ENCODE data around the gene FLACC1.
"Not testable (repeated sequence)": the region's sequence is repeated elsewhere in the genome, so short reads cannot be mapped to it uniquely, and the experiment has no call there.

- TF ChIP-seq, protein P1, sequence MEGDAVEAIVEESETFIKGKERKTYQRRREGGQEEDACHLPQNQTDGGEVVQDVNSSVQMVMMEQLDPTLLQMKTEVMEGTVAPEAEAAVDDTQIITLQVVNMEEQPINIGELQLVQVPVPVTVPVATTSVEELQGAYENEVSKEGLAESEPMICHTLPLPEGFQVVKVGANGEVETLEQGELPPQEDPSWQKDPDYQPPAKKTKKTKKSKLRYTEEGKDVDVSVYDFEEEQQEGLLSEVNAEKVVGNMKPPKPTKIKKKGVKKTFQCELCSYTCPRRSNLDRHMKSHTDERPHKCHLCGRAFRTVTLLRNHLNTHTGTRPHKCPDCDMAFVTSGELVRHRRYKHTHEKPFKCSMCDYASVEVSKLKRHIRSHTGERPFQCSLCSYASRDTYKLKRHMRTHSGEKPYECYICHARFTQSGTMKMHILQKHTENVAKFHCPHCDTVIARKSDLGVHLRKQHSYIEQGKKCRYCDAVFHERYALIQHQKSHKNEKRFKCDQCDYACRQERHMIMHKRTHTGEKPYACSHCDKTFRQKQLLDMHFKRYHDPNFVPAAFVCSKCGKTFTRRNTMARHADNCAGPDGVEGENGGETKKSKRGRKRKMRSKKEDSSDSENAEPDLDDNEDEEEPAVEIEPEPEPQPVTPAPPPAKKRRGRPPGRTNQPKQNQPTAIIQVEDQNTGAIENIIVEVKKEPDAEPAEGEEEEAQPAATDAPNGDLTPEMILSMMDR (conservative IDR thresholded peaks at IDR 0.05) = not testable (repeated sequence)
- TF ChIP-seq ZFX (IDR thresholded peaks at IDR 0.05) = not testable (repeated sequence)
These were observed 57.2 kb downstream of the FLACC1 start for GRCh38 chr2:201299929-201300328.
